Stomach (tissue), 9 donors: ENCODE measurements around the gene IDI1. TPM values are rescaled to one million over a fixed set of nuclear protein-coding genes. Genes with fewer than 3 reads are reported as not detected.

ENCODE experiments used
- DNase-seq, 2 donors: peaks; one replicate each; pipeline versions ENCODE4 v3.0.0 to v3.0.0-alpha.2; 2013 to 2019
- H3K27ac ChIP-seq, 5 donors: fragments of 200-600 bp in 4 of 5; sonication (generic) in 4 of 5; one replicate each; pipeline ENCODE4 v1.5.1; 2013 to 2019; ENCODE audit warnings: mild to moderate bottlenecking in 1 of 5, moderate library complexity in 1 of 5
- H3K27me3 ChIP-seq, 3 donors: fragments of 200-600 bp; sonication (generic); one replicate each; pipeline ENCODE4 v1.5.1; 2017 to 2019; ENCODE audit warnings: mixed run types in 1 of 3
- H3K36me3 ChIP-seq, 4 donors: fragments of 200-600 bp; sonication (generic); 1 replicate in 3 of 4; 2 replicates in 1 of 4; pipeline ENCODE4 v1.5.1; 2016 to 2019
- H3K4me1 ChIP-seq, 4 donors: fragments of 200-600 bp; sonication (generic); one replicate each; pipeline ENCODE4 v1.5.1; 2016 to 2019
- H3K4me3 ChIP-seq, 4 donors: fragments of 200-600 bp; sonication (generic) in 3 of 4; one replicate each; pipeline ENCODE4 v1.5.1; 2016 to 2019; ENCODE audit warnings: mild to moderate bottlenecking in 1 of 4
- H3K9me3 ChIP-seq, 4 donors: fragments of 200-600 bp; sonication (generic); one replicate each; pipeline ENCODE4 v1.5.1; 2016 to 2019
- CTCF ChIP-seq, 7 experiments: fragments of 450-650 bp in 4 of 7; fragments of 200-600 bp in 3 of 7; sonication (generic) in 3 of 7; IDR thresholded peaks; one replicate each; pipeline ENCODE4 v1.5.1; 2016 to 2019; ENCODE audit warnings: antibody characterized with exemption in 7 of 7, control low read depth in 2 of 7, mild to moderate bottlenecking in 1 of 7
- EP300 ChIP-seq: sonication (generic); formaldehyde crosslinking; IDR thresholded peaks from one replicate; pipeline ENCODE4 v1.6.1; 2017; ENCODE audit warnings: antibody characterized with exemption
- POLR2A ChIP-seq, 4 donors: fragments of 450-650 bp; IDR thresholded peaks; one replicate each; pipeline ENCODE4 v1.6.1; 2016; ENCODE audit warnings: antibody characterized with exemption in 4 of 4, control low read depth in 2 of 4, mild to moderate bottlenecking in 1 of 4, moderate library complexity in 1 of 4
- POLR2AphosphoS5 ChIP-seq, 3 donors: sonication (generic); formaldehyde crosslinking; IDR thresholded peaks; one replicate each; pipeline ENCODE4 v1.6.1; 2016; ENCODE audit warnings: antibody characterized with exemption in 3 of 3
- WGBS, 5 donors: extraction: QIAGEN DNeasy Blood & Tissue Kit in 3 of 5; methylation state at CpG; one replicate each; pipeline versions ENCODE4 v1.1.5 to v1.1.7; 2013 to 2018; 5-methylcytosine and 5-hydroxymethylcytosine counted together
- intact Hi-C: fragments of 100-400 bp; cut with DNase I; formaldehyde crosslinking; loops from one replicate; pipeline ENCODE4 v1.15.1; 2023; ENCODE audit warnings: low total_unique reads
- polyA plus RNA-seq, 3 donors: library from polyadenylated mRNA; stranded (reverse); fragments of 200-250 nt; gene quantifications; one replicate each; pipeline ENCODE4 v1.2.3, GENCODE V29; 2013
- total RNA-seq, 5 donors: library from RNA; depleted of rRNA; stranded (reverse); fragments of >200 nt; gene quantifications; one replicate each; pipeline versions ENCODE4 v1.1.0 to v1.2.3, GENCODE V29; 2014 to 2016
- donor health status: healthy with polysubstance abuse.
- donor health status: Bipolar disorder and iron deficiency.
- donor health status: healthy.

Gene IDI1
- total and polyA plus RNA-seq, 8 donors: 18.4 to 79.1 (median 43.2) TPM

GRCh38 chr10:1095498-1095897, 46.6 kb upstream of the IDI1 start:
- Histone ChIP-seq H3K36me3 (peaks cover 45 to 96% (median 94%) of the 10 kb centered on the region in 4 donors), H3K27me3 (no peaks in the 10 kb centered on the region), H3K9me3 (no peaks in the 10 kb centered on the region), H3K27ac (no peak overlapping the region), H3K4me1 (no peaks in the 10 kb centered on the region), H3K4me3 (no peak overlapping the region)
- DNase-seq: no peak
- intact Hi-C loops: no loop called here
- TF ChIP-seq CTCF (IDR thresholded peaks at IDR 0.05): no peak
- WGBS, 5 donors: 86 to 93% (median 90%) methylated on average over 12 of the region's 12 CpGs

- DNase-seq: no peak
- no peak overlapping the region for H3K4me3 ChIP-seq
- H3K27me3 ChIP-seq: no peaks in the 10 kb centered on the region
- TF ChIP-seq CTCF (IDR thresholded peaks at IDR 0.05) (no peak), POLR2AphosphoS5 (IDR thresholded peaks at IDR 0.05) (no peak), POLR2A (IDR thresholded peaks at IDR 0.05) (no peak), EP300 (no peak)
- intact Hi-C loops: no loop called here
- H3K27ac ChIP-seq: no peak overlapping the region
- 92 to 95% (median 93%) methylated on average over 15 of the region's 15 CpGs for WGBS, 5 donors
- H3K36me3 ChIP-seq: peaks cover 53 to 99% (median 97%) of the 10 kb centered on the region in 4 donors
- no peaks in the 10 kb centered on the region for H3K4me1 ChIP-seq
- H3K9me3 ChIP-seq: no peaks in the 10 kb centered on the region
Observed at GRCh38 chr10:1094112-1095057, 45.5 kb upstream of the IDI1 start.

GRCh38 chr10:1093696-1094095, 44.8 kb upstream of the IDI1 start:
- intact Hi-C loops: no loop called here
- H3K36me3 ChIP-seq: peaks cover 54 to 99% (median 98%) of the 10 kb centered on the region in 4 donors
- no peak overlapping the region for H3K4me3 ChIP-seq
- no peak for DNase-seq
- H3K27ac ChIP-seq: no peak overlapping the region
- WGBS, 5 donors: 93 to 97% (median 96%) methylated on average over 9 of the region's 9 CpGs
- no peaks in the 10 kb centered on the region for H3K9me3 ChIP-seq
- TF ChIP-seq CTCF (IDR thresholded peaks at IDR 0.05) (no peak), POLR2A (IDR thresholded peaks at IDR 0.05) (no peak), EP300 (no peak), POLR2AphosphoS5 (IDR thresholded peaks at IDR 0.05) (no peak)
- H3K27me3 ChIP-seq: no peaks in the 10 kb centered on the region
- no peaks in the 10 kb centered on the region for H3K4me1 ChIP-seq

- 92 to 97% (median 96%) methylated on average over 14 of the region's 14 CpGs for WGBS, 5 donors
- intact Hi-C loops: no loop called here
Observed at GRCh38 chr10:1090696-1091095, 41.8 kb upstream of the IDI1 start.

More at GRCh38 chr10:1090696-1091095, 41.8 kb upstream of the IDI1 start:
- H3K27ac ChIP-seq: no peak overlapping the region
- DNase-seq: no peak
- peaks cover 63 to 100% (median 98%) of the 10 kb centered on the region in 4 donors for H3K36me3 ChIP-seq
- no peaks in the 10 kb centered on the region for H3K9me3 ChIP-seq
- H3K4me1 ChIP-seq: no peaks in the 10 kb centered on the region
- TF ChIP-seq EP300 (no peak), POLR2A (IDR thresholded peaks at IDR 0.05) (no peak), POLR2AphosphoS5 (IDR thresholded peaks at IDR 0.05) (no peak), CTCF (IDR thresholded peaks at IDR 0.05) (no peak)
- H3K4me3 ChIP-seq: no peak overlapping the region
- no peaks in the 10 kb centered on the region for H3K27me3 ChIP-seq
